NCI-H510A treated with DMSO at 0.1 percent for 48 hours (cell line): ENCODE data around the gene TMEM218.
"Not testable (repeated sequence)": the region's sequence is repeated elsewhere in the genome, so short reads cannot be mapped to it uniquely, and the experiment has no call there.

Experiments used
- DNase-seq: peaks from one replicate; lab custom pipeline; 2025; lab: John Stamatoyannopoulos, UW

The TMEM218 gene

DNA sequence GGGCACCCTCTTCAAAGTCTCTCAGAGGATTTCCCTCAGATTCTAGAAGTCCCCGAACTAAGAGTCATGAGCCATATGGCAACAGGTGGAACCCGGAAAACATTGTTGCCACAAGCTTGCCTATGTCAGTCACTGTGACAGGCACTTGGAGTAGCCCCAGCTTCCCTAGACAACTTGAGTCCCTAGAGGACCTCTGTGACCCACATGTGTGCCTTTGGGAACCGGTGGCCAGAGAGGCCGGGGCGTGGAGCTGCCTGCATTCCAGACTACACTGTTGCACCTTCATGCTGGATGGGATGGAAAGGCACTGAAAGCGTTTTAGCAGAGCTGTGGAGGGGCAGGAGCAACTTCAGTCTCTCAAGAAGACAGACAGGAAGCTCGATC, 36.2 kb downstream of the TMEM218 start:
- DNase-seq, result no peak

DNA sequence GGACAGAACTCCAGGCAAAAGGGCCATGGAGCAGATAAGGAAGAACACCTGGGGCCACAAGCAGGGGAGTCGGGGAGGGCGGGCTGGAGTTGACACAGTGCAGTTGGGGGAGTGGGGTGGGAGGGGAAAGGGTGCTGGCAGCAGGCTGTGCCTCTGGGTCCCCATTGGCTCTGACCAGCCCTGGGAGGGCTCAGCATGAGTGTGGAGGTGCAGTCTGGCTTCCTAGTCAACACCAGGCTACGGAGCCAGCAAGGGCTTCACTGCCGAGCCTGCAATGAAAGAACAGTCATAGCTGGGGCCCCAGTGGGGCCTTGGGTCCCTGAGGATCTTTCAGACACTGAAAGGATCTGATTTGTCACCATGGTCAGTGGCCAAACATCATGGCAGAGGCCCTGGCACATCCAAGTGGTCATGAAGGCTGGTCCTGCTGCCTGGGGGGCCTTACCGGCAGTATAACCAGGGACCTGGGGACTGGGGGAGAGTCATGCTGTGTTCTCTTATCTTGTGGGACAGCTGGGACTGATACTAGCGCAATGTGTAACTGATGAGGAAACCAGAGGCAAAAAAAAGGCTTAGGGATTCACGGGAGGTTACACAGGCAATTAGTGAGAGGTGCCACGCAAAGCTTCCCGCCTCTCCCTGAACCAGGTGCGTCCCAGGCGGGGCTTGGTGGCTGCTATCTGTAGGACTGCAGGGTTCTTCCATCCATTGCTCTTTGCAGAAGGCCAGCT, 36.8 kb downstream of the TMEM218 start:
- DNase-seq, result no peak

DNA sequence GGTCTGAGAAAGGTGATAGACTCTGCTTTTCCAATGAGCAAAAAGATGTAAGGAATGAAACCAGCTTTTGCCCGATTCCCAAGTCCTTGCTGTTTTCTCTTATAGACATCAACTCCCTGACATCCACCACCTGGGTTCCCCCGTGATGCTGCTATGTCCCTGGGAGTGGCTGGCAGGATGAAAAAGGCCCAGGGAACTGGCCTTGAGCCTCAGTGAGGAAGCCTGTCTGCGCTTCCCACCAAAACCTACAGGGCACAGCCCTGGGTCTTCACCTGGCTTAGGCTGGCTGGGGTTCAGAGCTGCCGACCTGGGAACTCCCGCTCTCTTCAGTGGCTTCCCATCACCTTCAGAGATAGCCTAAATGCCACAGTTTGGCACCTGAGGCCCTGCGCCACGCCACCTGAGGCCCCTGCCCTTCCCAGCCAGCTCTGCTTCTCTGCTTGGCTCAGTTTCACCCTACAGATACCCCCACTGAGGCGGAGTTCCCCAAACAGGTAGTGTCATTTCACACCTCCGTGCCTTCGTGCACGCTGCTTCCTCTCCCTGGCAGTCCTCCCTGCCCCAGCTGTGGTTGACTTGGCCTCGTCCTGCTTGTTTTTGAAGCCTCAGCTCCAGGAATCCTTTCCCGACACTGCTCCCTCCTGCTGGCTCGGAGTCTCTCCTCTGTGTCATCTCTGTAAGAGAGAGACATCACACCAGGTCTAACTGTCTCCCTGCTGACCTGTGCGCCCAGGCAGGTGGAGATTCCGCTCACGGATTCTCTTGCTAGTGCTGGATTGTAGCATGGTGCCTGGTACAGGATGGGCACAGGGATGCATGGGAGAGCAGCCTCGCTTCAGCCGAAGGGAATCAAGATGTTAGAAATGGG, 37.6 kb downstream of the TMEM218 start:
- DNase-seq, result no peak

DNA sequence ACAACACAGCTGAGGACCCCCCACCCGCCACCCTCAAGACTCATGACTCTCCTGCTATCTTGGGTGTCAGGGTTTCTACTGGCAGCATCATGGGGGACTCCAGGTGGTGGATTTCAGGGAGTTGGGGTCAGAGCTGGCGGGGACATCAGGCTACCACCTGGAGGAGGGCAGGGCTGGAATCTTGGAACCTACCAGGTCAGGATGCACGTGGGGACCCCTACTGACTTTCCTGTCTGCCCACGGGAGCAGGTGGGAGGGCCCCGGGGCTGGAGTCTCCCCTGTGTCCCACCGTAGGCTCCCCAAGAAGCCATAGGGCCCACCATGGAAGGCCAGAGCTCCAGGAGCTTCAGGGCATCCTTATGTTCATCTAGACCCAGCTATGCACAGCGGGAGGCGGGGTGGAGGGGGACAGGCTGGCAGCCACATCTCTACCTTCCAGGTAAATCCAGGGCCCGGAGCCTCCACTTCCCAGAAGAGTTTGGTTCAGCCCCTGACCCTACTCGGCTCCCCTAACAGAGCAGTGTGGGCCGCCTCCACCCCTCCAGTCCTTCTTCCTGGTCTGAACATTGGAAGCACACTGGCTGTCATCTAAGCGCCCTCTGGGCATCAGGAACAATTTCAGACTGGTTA, 38.4 kb downstream of the TMEM218 start:
- no peak for DNase-seq

DNA sequence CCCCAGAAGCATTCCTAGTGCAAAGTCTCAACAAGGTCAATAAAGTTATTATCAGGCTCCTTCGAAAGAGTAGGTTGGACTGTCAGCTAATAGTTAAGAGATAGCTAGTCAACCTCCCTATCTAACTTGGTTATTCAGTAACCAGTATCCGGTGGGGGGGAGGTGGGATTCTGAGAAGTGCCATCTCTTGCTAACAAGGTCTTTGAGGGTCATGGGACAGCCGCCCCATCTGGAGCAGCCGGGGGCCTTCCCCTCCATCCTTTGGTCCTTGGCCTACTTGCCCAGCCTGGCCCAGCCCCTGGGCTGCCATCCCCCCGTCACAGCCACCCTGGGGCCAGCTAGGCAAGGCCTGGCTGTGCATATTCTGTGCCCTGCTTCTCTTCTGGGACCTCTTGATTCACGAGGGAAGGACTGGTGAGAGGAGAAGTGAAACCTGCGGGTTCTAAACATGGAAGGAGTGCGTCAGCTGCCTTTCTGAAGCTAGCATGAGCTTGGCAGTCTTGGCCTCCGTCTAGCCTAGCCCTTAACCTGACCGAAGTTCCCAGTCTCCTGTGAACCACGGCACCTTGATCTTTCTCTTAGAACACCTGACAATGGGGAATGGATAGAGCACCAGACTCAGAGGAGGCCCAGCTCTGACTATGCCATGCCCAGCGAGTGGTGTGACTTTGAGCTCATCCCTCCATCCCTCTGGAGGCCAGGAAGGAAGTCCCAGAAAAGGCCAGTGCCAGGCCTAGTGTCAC, 39.0 kb downstream of the TMEM218 start:
- no peak for DNase-seq

DNA sequence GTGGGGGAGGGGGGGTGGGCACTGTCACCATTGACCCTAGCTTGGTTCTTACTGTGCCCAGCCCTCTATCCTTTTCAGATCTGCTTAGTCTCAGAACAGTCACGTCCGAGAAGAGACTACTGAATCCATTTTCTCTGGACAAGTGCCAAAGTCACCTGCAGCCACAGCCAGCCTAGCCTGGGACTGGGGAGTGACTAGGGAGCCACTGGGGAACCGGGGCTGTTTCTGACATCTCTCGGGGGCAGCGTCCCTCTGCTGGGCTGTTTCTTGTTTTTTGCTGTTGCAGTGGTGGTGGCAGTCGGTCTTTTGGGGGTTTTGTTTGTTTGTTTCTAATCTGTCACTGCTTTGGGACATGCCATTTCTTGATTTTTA, 39.6 kb downstream of the TMEM218 start:
- DNase-seq, result no peak

DNA sequence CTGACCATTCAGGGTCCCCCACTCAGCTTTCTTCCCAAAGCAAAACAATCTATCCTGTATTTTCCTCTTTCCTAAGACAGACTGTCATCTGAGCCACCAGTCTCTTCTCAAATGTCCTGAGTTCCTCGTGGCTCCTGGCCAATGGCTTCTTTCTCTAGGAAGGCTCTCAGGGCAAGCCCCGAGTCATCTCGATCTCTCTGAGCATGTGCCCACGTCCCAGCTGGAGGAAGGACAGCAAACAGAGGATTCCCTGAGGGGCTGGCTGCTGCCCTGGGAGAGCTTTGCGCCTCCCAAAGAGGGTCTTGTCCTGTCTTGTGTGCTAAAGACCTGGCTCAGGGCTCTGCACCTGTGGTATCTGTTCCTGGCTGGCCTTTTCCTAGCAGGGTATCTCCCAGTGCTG, 40.0 kb downstream of the TMEM218 start:
- DNase-seq, result no peak

DNA sequence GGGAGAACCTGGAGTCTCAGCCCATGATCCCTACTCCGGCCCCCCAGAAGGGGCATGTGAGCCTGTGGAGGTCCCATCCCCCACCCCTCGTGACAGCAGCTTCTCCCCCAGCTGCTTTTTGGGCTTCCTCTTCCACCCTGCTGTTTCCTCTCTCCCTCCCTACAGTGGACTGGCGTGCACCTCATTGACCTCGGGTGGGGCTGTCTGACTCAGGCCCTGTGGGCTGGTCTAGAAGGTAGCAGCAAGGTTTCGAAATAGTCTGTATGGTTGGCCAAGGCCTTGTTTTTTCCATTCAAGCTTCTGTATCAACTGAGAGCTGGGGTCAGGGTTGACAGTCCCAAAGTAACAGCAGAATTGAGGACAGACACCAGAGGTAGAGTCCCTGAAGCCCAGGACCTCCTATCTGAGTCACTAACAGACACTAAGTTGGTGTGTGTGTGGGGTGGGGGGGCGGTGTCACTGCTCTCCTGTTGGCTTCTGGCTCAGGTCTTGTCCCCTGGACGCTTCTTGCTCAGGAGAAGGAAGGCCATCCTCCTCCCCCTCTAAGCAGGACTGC, 40.6 kb downstream of the TMEM218 start:
- no peak for DNase-seq

DNA sequence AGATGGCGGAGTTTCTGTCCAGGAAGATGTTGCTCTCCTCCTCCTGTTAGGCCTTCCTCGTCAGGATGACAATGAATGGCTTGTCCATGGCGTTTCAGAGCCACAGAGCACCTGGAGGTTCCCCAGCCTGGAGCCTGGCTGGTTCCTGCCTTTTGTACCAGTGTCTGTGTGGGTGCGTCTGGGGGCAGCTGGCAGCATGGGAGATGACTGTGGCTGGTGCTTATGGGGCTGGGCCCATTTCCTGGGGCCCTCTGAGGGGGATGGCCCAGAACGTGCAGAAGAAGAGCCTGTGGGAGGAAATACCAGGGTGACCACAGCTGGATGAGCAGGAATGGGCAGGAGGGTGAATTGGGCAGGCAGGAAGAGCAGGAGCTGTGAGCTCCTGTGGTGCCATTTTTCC, 41.6 kb downstream of the TMEM218 start:
- DNase-seq, result no peak

DNA sequence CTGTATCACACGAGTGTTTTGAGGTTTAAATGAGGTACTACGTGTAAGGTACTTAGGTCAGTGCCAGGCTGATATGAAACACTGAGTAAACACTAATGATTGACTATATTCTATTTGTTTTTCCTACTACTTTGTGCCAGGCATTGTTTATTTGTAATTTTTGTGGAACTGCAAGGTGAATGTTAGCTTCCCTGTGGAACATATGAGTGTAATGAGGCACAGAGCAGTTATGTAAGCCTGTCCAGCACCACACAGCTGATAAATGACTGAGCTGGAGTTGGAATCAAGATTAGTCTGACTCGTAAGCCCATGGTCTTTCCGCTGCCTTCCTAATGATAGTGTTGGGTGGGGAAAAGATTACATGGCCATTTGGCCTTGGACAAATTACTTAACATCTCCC, 42.4 kb downstream of the TMEM218 start:
- DNase-seq, result no peak

DNA sequence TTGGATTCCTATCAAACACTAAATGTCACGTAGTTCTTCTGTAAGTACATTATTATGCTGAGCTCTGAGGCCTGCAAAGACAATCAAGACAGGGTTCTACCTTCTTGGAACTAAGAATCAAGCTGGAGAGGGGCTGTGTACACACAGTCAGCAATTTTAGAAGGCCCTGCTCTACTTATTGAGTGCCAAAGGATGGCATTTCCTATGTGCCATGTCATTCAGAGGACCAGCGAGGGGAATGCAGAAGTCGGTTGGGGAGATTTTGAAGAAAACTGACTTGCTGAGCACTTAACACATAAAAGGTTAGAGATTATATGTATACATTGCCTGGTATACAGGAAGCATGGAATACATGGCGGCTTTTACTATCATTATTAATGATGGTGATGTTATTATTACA, 43.1 kb downstream of the TMEM218 start:
- DNase-seq, result no peak

DNA sequence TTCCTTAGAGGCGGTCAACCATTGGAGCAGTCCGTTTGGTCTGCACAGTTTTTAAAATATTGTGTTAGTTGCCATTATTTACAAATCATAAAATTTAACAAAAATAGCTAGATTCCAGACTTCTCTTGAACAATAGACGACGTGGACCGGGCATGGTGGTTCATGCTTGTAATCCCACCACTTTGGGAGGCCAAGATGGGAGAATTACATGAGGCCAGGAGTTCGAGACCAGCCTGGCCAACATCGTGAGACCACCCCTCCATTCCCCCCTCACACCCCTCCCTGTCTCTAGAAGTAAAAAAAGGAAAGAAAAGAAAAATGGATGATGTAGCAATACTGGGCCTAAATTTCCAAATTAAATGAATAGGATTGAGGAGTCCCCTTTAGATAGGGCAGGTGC, 47.4 kb downstream of the TMEM218 start:
- no peak for DNase-seq

DNA sequence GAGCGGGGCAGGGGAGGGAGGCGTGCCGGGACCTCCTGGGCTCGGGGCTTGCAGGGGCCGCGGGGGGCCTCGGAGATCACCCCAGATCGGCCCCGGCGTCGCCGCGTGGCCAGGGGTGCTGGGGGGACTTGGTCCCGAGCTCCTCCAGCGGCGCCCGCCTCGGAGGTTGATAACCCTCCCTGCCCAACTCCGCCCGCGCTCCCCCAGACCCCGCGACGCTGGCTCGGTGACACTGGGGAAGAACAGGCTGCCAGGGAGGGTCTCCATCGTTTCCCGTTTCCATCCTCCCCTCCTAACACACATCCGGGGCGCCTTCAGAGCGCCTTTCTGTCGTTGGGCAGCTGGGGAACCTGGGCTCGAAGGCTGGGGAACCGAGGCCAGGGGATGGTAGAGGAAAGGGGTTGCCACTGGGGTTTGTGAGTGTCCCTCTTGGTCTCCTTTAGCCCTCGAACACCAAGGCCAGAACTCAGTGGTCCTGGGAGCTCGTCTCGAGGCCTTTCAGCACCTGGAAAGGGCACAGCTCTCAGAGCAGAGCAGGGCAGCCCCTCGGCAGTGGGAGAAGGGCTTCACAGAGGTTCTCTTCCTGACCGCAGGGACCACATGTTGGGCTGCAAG, 47.9 kb downstream of the TMEM218 start:
- no peak for DNase-seq

DNA sequence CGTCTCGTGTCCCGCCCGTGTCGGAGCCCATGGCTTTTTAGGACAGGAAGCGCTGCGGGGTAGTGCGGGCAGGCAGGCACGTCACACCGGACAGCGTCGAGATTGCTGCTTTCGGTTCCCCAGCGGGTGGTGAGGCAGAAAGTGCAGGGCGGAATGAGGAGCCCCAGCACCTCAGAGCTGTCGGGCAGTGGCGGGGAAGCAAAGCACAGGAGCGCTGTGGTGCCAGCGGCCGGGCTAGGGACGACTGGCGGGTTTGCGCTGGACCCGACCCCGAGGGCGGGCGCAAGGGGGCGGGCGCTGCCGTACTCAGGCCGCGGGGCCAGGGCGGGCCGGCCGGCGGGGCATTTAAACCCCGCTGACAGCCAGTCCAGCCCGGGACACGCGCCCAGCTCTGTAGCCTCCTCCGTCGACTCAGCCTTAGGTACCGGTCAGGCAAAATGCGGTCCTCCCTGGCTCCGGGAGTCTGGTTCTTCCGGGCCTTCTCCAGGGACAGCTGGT, 48.4 kb downstream of the TMEM218 start, which contains the start of gene SLC37A2:
Gene SLC37A2, plus strand, starts transcription at position 375 of the 498 bp plus-strand sequence. Its CDS starts 63 bp downstream, at position 438.
- no peak for DNase-seq

DNA sequence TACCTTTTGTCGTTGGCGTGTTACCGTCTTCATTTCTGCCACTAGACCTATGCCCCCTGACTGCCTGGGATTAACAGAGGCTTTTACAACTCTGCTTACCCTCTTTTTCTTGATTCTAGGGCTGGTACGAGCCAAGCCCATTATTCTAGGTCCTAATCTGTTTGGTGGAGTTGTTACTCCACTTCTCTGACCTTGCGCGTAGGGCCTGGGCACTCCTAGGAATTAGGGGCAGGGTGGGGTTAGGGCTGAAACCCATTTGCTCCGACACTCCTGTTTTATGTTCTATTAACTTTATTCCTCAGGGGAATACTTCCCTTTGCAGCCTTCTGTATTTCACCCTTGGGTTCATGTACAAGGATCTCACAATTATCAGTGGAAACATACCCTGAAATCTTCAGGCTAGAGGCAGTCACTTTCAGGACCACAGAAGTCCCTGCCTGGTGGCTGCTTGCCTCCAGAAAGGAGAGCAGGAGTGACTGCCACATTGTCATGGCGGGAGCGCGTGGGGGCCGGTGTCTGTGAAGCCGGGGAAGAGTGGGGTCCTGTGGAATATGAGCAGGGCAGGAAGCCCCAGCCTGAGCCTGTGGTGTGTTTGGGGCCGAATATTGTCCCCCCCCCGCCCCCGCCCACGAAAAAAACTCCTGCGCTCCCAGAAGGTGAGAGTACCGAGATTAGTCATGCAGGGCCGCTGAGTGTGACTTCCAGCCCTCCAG, 49.1 kb downstream of the TMEM218 start:
- no peak for DNase-seq

DNA sequence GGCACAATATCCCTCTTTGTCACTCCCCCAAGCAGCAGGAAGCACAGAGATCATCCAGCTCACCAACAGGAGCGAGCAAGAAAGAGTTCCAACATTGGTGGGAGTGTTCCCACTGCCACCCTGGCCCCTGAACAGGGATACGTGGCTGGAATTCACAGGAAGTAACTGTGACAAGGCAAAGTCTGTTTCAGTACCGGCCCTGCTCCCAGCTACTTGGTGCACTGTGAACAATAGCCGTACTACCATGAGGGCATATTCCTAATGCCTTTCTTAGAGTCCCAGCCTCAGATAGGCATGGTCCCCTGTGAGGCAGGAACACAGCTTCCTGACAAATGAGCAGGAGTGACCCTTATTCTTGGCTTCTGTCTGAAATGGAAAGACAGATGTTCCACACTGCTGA, 50.1 kb downstream of the TMEM218 start:
- DNase-seq, result no peak

DNA sequence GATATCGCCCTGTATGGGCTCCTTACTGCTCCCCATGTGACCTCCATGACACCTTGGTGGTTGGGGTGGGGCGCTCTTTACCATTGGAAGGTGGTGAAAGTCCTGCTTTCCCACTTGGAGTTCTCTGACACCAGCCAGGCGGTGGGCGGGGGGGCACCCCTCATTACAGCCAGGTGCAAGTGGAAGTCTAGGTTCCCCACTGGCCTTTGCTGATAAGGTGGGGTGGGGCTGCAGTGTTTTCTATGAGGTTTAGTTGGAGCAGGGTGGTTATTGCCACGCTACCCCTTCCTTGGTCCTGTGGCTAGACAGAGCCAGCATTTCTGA, 53.8 kb downstream of the TMEM218 start:
- DNase-seq, result no peak

DNA sequence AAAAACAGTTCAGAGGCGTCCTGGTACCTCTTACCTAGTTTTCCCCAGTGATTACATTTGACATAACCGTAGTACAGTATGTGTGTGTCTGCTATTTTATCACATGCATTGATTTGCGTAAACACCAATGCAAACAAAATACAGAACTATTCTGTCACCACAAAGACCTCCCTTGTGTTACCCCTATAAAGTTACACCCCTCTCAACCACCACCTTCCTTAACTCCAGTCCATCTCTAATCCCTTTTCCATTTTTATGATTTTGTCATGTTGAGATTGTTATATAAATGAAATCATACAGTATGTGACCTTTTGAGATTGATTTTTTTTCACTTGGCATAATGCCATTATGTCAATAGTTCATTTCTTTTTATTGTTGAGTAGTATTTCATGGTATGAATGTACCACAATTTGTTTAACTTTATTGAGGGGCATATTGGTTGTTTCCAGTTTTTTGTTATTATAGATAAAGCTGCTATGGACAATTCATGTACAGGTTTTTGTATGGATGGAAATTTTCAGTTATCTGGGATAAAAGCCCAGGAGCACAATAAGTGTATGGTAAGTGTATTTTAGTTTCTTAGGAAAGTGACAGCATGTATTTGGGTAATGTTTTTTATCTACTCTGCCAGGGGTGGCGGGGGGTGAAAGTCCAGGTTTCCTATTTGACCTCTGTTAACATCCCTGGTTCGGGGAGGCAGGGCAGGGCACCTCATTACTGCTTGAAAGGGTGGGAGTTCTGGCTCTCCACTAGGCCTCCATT, 54.3 kb downstream of the TMEM218 start:
- no peak for DNase-seq

DNA sequence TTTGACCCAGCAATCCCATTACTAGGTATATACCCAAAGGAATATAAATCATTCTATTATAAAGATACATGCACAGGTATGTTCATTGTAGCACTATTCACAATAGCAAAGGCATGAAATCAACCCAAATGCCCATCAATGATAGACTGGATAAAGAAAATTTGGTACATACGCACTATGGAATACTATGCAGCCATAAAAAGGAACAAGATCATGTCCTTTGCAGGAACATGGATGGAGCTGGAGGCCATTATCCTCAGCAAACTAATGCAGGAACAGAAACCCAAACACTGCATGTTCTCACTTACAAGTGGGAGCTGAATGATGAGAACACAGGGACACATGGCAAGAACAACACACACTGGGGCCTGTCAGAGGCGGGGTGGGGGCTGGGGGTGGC, 55.3 kb downstream of the TMEM218 start:
- not testable (repeated sequence) for DNase-seq

DNA sequence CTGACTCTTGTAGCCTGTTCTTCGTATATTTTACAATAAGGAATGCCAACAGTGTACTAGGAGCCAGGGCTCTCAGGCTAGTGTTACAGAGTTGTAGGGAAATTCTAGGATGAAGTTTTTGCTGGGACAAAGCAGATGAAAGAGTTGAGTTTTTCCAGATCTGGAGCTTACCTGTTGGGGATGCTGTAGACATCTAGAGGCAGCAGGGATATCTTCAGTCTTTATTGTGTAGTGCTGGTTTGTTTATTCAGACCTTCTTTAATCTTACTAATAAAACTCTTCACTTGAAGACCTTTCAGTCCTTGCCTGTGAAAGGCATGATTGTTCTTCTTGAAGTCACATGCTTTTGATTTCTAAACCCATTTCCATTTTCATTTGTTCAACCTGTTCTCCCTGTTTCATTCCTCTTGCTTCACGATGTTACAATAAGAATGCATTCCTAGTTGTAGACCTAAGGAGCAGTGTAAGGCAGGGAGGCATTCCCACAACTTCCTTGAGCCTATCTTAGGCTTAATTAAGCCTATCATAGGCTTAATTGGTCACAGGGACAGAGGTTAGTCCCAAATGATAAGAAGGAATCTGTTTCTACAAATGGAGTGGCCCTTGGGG, 56.2 kb downstream of the TMEM218 start:
- DNase-seq, result no peak
